HCT116 (cell line): ENCODE results near the gene RNF151.

ENCODE experiments used
- EGR1 ChIP-seq: IDR thresholded peaks from 2 replicates; pipeline ENCODE4 v1.6.1; 2012; ENCODE audit warnings: low read depth
- EZH2 ChIP-seq: fragments of 200-600 bp; sonication (generic); IDR thresholded peaks from 2 replicates; pipeline ENCODE4 v1.6.1; 2017; ENCODE audit warnings: antibody characterized with exemption, mixed run types
- EZH2phosphoT487 ChIP-seq: fragments of 200-600 bp; IDR thresholded peaks from 2 replicates; pipeline ENCODE4 v1.6.1; 2018; ENCODE audit warnings: antibody characterized with exemption, borderline replicate concordance
- POLR2A ChIP-seq: IDR thresholded peaks from 2 replicates; pipeline ENCODE4 v1.7.0; 2011; ENCODE audit warnings: borderline replicate concordance; ENCODE audit not compliant: insufficient read depth, insufficient read length; ENCODE audit errors: extremely low read depth
- POLR2AphosphoS5 ChIP-seq: IDR thresholded peaks from 2 replicates; pipeline ENCODE4 v1.6.1; 2011; ENCODE audit warnings: mild to moderate bottlenecking, low read depth, low read length, moderate library complexity
- RAD21 ChIP-seq: IDR thresholded peaks from 2 replicates; pipeline ENCODE4 v1.6.1; 2012; ENCODE audit warnings: low read depth, mild to moderate bottlenecking
- YY1 ChIP-seq: IDR thresholded peaks from 2 replicates; pipeline ENCODE4 v1.6.1; 2011; ENCODE audit warnings: low read length, low read depth, moderate library complexity, mild to moderate bottlenecking; ENCODE audit not compliant: insufficient replicate concordance; ENCODE audit errors: extremely low read depth
- TF ChIP-seq, protein P1 (sequence below): IDR thresholded peaks from 2 replicates; pipeline ENCODE4 v1.6.1; 2012
- TF ChIP-seq, protein P2 (sequence below), 3 experiments: fragments of 200-600 bp in 1 of 3; sonication (generic) in 1 of 3; IDR thresholded peaks in 2 of 3; conservative IDR thresholded peaks in 1 of 3; 2 replicates each; pipeline ENCODE4 v1.5.1; 2012 to 2017; ENCODE audit warnings: low read depth in 2 of 3, low read length in 2 of 3, antibody characterized with exemption in 1 of 3, borderline replicate concordance in 1 of 3, control low read depth in 1 of 3, mild to moderate bottlenecking in 1 of 3, mixed read lengths in 1 of 3, mixed run types in 1 of 3, moderate library complexity in 1 of 3; ENCODE audit not compliant: insufficient read depth in 1 of 3

DNA sequence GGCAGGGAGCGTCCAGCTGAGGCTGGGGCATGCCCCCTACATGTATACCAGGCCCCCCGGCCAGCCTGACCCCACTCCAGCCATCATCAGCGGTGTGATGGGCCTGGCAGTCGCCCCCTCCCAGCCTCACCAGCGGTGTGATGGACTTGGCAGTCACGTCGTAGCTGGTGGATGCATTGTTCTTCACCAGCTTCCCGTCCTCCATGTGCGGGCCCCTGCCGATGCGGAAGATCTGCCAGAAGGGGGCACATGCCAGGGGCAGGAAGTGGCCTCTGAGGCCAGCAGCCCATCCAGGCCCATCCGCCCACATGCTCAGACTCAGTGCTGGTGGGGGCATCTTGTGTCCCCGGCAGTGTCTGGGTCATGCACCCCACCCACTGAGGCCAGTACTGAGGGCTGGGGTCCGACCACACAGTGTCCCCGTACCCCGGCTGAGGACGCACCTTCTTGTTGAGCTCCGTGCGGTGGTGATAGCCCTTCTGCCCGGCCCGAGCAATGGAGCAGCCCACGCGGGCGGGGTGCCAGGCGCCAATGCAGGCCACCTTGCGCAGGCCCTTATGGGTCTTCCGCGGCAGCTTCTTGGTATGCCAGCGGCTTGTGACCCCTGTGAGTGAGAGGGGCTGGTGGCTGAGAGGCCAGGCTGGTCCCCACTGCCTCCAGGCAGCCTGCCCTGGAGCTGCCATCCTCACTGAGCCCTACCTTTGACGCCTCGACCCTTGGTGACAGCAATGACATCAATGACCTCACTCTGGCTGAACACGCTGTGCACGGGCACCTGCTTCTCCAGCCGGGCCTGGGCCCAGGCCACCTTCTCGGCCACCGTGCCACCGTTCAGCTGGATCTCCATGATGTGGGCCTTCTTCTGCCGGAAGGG is 19.9 kb upstream of the RNF151 start:
- TF ChIP-seq, protein P1, sequence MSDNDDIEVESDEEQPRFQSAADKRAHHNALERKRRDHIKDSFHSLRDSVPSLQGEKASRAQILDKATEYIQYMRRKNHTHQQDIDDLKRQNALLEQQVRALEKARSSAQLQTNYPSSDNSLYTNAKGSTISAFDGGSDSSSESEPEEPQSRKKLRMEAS, result no peak
- TF ChIP-seq EZH2 (no peak), YY1 (no peak), RAD21 (no peak), POLR2A (no peak), EGR1 (no peak), EZH2phosphoT487 (no peak), POLR2AphosphoS5 (no peak)
- TF ChIP-seq, protein P2, sequence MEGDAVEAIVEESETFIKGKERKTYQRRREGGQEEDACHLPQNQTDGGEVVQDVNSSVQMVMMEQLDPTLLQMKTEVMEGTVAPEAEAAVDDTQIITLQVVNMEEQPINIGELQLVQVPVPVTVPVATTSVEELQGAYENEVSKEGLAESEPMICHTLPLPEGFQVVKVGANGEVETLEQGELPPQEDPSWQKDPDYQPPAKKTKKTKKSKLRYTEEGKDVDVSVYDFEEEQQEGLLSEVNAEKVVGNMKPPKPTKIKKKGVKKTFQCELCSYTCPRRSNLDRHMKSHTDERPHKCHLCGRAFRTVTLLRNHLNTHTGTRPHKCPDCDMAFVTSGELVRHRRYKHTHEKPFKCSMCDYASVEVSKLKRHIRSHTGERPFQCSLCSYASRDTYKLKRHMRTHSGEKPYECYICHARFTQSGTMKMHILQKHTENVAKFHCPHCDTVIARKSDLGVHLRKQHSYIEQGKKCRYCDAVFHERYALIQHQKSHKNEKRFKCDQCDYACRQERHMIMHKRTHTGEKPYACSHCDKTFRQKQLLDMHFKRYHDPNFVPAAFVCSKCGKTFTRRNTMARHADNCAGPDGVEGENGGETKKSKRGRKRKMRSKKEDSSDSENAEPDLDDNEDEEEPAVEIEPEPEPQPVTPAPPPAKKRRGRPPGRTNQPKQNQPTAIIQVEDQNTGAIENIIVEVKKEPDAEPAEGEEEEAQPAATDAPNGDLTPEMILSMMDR (IDR thresholded peaks at IDR 0.05 in 2 of 3, conservative IDR thresholded peaks at IDR 0.05 in 1 of 3; ENCODE audit: borderline replicate concordance in 1 of 3, insufficient read depth in 1 of 3, low read depth in 2 of 3, low read length in 2 of 3), result no peak
